ENCODE measurements around the gene TOMM70. TPM values are rescaled to one million over a fixed set of nuclear protein-coding genes. Genes with fewer than 3 reads are reported as not detected.

The TOMM70 gene
- total RNA-seq, 2 experiments from 2014 or later, result 44.9 to 47.1 TPM

GRCh38 chr3:100407164-100407563, 6.3 kb upstream of the TOMM70 start:
- H3K36me3 Mint-ChIP-seq, result peaks cover 31% of the 10 kb centered on the region
- no peak overlapping the region for H3K4me3 Mint-ChIP-seq
- H3K4me1 Mint-ChIP-seq (ENCODE audit: low read depth), result peaks cover 26% of the 10 kb centered on the region
- H3K9me3 Mint-ChIP-seq, result peaks cover 18% of the 10 kb centered on the region
- CTCF ChIA-PET, result no interaction called here
- H3K27me3 Mint-ChIP-seq, result no peaks in the 10 kb centered on the region
- intact Hi-C loops (cut with micrococcal nuclease), result loop anchor here (10.0 kb wide), 1 partner anchor 1168 kb away; the partner anchor contains the start of gene PCNP
- POLR2A ChIA-PET, result no interaction called here
- H3K27ac Mint-ChIP-seq, result no peak overlapping the region
- no peak for DNase-seq

- H3K27me3 Mint-ChIP-seq, result no peaks in the 10 kb centered on the region
- intact Hi-C loops (cut with micrococcal nuclease), result loop anchor here (5.0 to 10.0 kb wide), 4 partner anchors 58 to 1171 kb away; partner anchors contain the start of gene PCNP
- peaks cover 38% of the 10 kb centered on the region for H3K4me1 Mint-ChIP-seq (ENCODE audit: low read depth)
- CTCF ChIA-PET, result interaction anchor here (1.0 kb wide), 1 partner anchor 30 kb away, joined by 3 read pairs; no protein-coding TSS in a partner anchor
- H3K4me3 Mint-ChIP-seq, result no peak overlapping the region
- peaks cover 12% of the 10 kb centered on the region for H3K9me3 Mint-ChIP-seq
- H3K27ac Mint-ChIP-seq, result no peak overlapping the region
- POLR2A ChIA-PET, result no interaction called here
- H3K36me3 Mint-ChIP-seq, result peaks cover 20% of the 10 kb centered on the region
- no peak for DNase-seq
Measured at GRCh38 chr3:100404250-100404548, 3.3 kb upstream of the TOMM70 start.

- Mint-ChIP-seq H3K9me3 (peaks cover 12% of the 10 kb centered on the region), H3K4me3 (peak overlapping the region; percentile 92), H3K4me1 (ENCODE audit: low read depth) (peaks cover 44% of the 10 kb centered on the region), H3K36me3 (peaks cover 20% of the 10 kb centered on the region), H3K27me3 (no peaks in the 10 kb centered on the region), H3K27ac (no peak overlapping the region)
- peak; percentile 27 for DNase-seq
- ChIA-PET CTCF (interaction anchor here (1.0 kb wide), 1 partner anchor 29 kb away, joined by 3 read pairs; no protein-coding TSS in a partner anchor), POLR2A (no interaction called here)
- intact Hi-C loops (cut with micrococcal nuclease), result loop anchor here (2.0 to 10.0 kb wide), 5 partner anchors 59 to 1171 kb away; partner anchors contain the start of gene PCNP
Measured at GRCh38 chr3:100403362-100404249, 2.7 kb upstream of the TOMM70 start.

- peaks cover 20% of the 10 kb centered on the region for H3K36me3 Mint-ChIP-seq
- ChIA-PET CTCF (interaction anchor here (2.2 kb wide), 1 partner anchor 60 kb away, joined by 13 read pairs; no protein-coding TSS in a partner anchor), POLR2A (no interaction called here)
- no peaks in the 10 kb centered on the region for H3K27me3 Mint-ChIP-seq
- DNase-seq, result no peak
- H3K4me1 Mint-ChIP-seq (ENCODE audit: low read depth), result peaks cover 48% of the 10 kb centered on the region
- intact Hi-C loops (cut with micrococcal nuclease), result loop anchor here (2.0 to 10.0 kb wide), 5 partner anchors 59 to 1172 kb away; partner anchors contain the start of gene PCNP
- H3K4me3 Mint-ChIP-seq, result peak overlapping the region; percentile 92
- peaks cover 9% of the 10 kb centered on the region for H3K9me3 Mint-ChIP-seq
- peak overlapping the region; percentile 62 for H3K27ac Mint-ChIP-seq
Measured at GRCh38 chr3:100402891-100403290, 2.0 kb upstream of the TOMM70 start.

- Mint-ChIP-seq H3K27ac (peak overlapping the region; percentile 94), H3K4me3 (peak overlapping the region; percentile 92), H3K27me3 (no peaks in the 10 kb centered on the region), H3K4me1 (ENCODE audit: low read depth) (peaks cover 52% of the 10 kb centered on the region), H3K9me3 (peaks cover 3% of the 10 kb centered on the region), H3K36me3 (peaks cover 14% of the 10 kb centered on the region)
- DNase-seq, result no peak
- POLR2A ChIA-PET, result interaction anchor here (0.6 to 2.2 kb wide), 6 partner anchors 8 to 412 kb away, joined by 3 to 17 read pairs (median 4); partner anchors contain the start of genes NIT2 and TFG
- CTCF ChIA-PET, result interaction anchor here (0.7 to 3.7 kb wide), 3 partner anchors 61 to 188 kb away, joined by 3 to 13 read pairs (median 13); no protein-coding TSS in a partner anchor
- intact Hi-C loops (cut with micrococcal nuclease), result loop anchor here (2.0 to 10.0 kb wide), 5 partner anchors 60 to 1173 kb away; partner anchors contain the start of gene PCNP
Measured at GRCh38 chr3:100402256-100402655, 1.4 kb upstream of the TOMM70 start.

GRCh38 chr3:100401674-100402041, 769 bp upstream of the TOMM70 start:
- ChIA-PET CTCF (interaction anchor here (2.2 to 3.7 kb wide), 2 partner anchors 62 to 189 kb away, joined by 13 read pairs; no protein-coding TSS in a partner anchor), POLR2A (interaction anchor here (0.6 to 2.2 kb wide), 9 partner anchors 8 to 1172 kb away, joined by 3 to 17 read pairs (median 4); partner anchors contain the start of genes NIT2, PCNP, TBC1D23 and TFG)
- no peaks in the 10 kb centered on the region for H3K27me3 Mint-ChIP-seq
- peaks cover 57% of the 10 kb centered on the region for H3K4me1 Mint-ChIP-seq (ENCODE audit: low read depth)
- H3K27ac Mint-ChIP-seq, result peak overlapping the region; percentile 94
- H3K4me3 Mint-ChIP-seq, result peak overlapping the region; percentile 92
- H3K36me3 Mint-ChIP-seq, result peaks cover 11% of the 10 kb centered on the region
- H3K9me3 Mint-ChIP-seq, result no peaks in the 10 kb centered on the region
- peak; percentile 67 for DNase-seq
- intact Hi-C loops (cut with micrococcal nuclease), result loop anchor here (1.0 to 10.0 kb wide), 13 partner anchors 61 to 1275 kb away; partner anchors contain the start of genes NIT2, PCNP, TBC1D23 and TFG

GRCh38 chr3:100400419-100400779, 490 bp downstream of the TOMM70 start:
- POLR2A ChIA-PET, result interaction anchor here (1.0 to 2.2 kb wide), 4 partner anchors 9 to 309 kb away, joined by 3 to 17 read pairs (median 4); partner anchors contain the start of genes TBC1D23 and TFG
- intact Hi-C loops (cut with micrococcal nuclease), result loop anchor here (2.0 to 10.0 kb wide), 5 partner anchors 62 to 1174 kb away; partner anchors contain the start of gene PCNP
- CTCF ChIA-PET, result interaction anchor here (1.0 to 3.7 kb wide), 4 partner anchors 14 to 310 kb away, joined by 3 to 13 read pairs (median 4); no protein-coding TSS in a partner anchor
- peaks cover 9% of the 10 kb centered on the region for H3K36me3 Mint-ChIP-seq
- no peaks in the 10 kb centered on the region for H3K27me3 Mint-ChIP-seq
- H3K27ac Mint-ChIP-seq, result peak overlapping the region; percentile 94
- H3K4me1 Mint-ChIP-seq (ENCODE audit: low read depth), result peaks cover 65% of the 10 kb centered on the region
- DNase-seq, result peak; percentile 75
- no peaks in the 10 kb centered on the region for H3K9me3 Mint-ChIP-seq
- H3K4me3 Mint-ChIP-seq, result peak overlapping the region; percentile 92

- H3K27ac Mint-ChIP-seq, result peak overlapping the region; percentile 94
- H3K27me3 Mint-ChIP-seq, result no peaks in the 10 kb centered on the region
- intact Hi-C loops (cut with micrococcal nuclease), result loop anchor here (2.0 to 10.0 kb wide), 5 partner anchors 63 to 1175 kb away; partner anchors contain the start of gene PCNP
- no peaks in the 10 kb centered on the region for H3K9me3 Mint-ChIP-seq
- POLR2A ChIA-PET, result interaction anchor here (1.0 to 2.2 kb wide), 4 partner anchors 10 to 310 kb away, joined by 3 to 17 read pairs (median 4); partner anchors contain the start of genes TBC1D23 and TFG
- CTCF ChIA-PET, result interaction anchor here (1.0 to 3.7 kb wide), 3 partner anchors 13 to 311 kb away, joined by 4 to 13 read pairs (median 5); no protein-coding TSS in a partner anchor
- peaks cover 61% of the 10 kb centered on the region for H3K4me1 Mint-ChIP-seq (ENCODE audit: low read depth)
- H3K36me3 Mint-ChIP-seq, result peaks cover 7% of the 10 kb centered on the region
- H3K4me3 Mint-ChIP-seq, result peak overlapping the region; percentile 92
- DNase-seq, result no peak
Measured at GRCh38 chr3:100399341-100400071, 1.4 kb downstream of the TOMM70 start.

- H3K36me3 Mint-ChIP-seq, result peaks cover 5% of the 10 kb centered on the region
- no peak overlapping the region for H3K4me3 Mint-ChIP-seq
- CTCF ChIA-PET, result no interaction called here
- H3K9me3 Mint-ChIP-seq, result no peaks in the 10 kb centered on the region
- intact Hi-C loops (cut with micrococcal nuclease), result no loop called here
- H3K27me3 Mint-ChIP-seq, result no peaks in the 10 kb centered on the region
- peaks cover 52% of the 10 kb centered on the region for H3K4me1 Mint-ChIP-seq (ENCODE audit: low read depth)
- no peak overlapping the region for H3K27ac Mint-ChIP-seq
- DNase-seq, result no peak
- POLR2A ChIA-PET, result no interaction called here
Measured at GRCh38 chr3:100396967-100397366, 3.9 kb downstream of the TOMM70 start.

GRCh38 chr3:100395679-100396431, 5.0 kb downstream of the TOMM70 start:
- Mint-ChIP-seq H3K4me3 (no peak overlapping the region), H3K27ac (no peak overlapping the region), H3K9me3 (no peaks in the 10 kb centered on the region), H3K36me3 (peaks cover 4% of the 10 kb centered on the region), H3K4me1 (ENCODE audit: low read depth) (peaks cover 52% of the 10 kb centered on the region), H3K27me3 (no peaks in the 10 kb centered on the region)
- intact Hi-C loops (cut with micrococcal nuclease), result no loop called here
- DNase-seq, result no peak
- POLR2A ChIA-PET, result interaction anchor here (0.7 kb wide), 2 partner anchors 60 to 142 kb away, joined by 3 read pairs; no protein-coding TSS in a partner anchor
- CTCF ChIA-PET, result no interaction called here

- Mint-ChIP-seq H3K36me3 (peaks cover 23% of the 10 kb centered on the region), H3K27me3 (no peaks in the 10 kb centered on the region)
Measured at GRCh38 chr3:100389025-100389424, 11.9 kb downstream of the TOMM70 start.

More at GRCh38 chr3:100389025-100389424, 11.9 kb downstream of the TOMM70 start:
- POLR2A ChIA-PET, result no interaction called here
- Mint-ChIP-seq H3K4me1 (ENCODE audit: low read depth) (peaks cover 15% of the 10 kb centered on the region), H3K9me3 (peaks cover 12% of the 10 kb centered on the region), H3K27ac (no peak overlapping the region), H3K4me3 (no peak overlapping the region)
- intact Hi-C loops (cut with micrococcal nuclease), result no loop called here
- DNase-seq, result no peak
- CTCF ChIA-PET, result no interaction called here

Data from activated CD4-positive, alpha-beta memory T cell treated with anti-CD3 and anti-CD28 coated beads for 36 hours (primary cell).